Endodermal cell (in vitro differentiated cells): ENCODE results near the gene SYT8. TPM values are rescaled to one million over a fixed set of nuclear protein-coding genes. Genes with fewer than 3 reads are reported as not detected.

Source experiments
- DNase-seq: peaks from one replicate; pipeline ENCODE4 v3.0.0-alpha.2; 2017
- H3K27ac ChIP-seq: 2 replicates; pipeline ENCODE4 v1.5.1; 2013; ENCODE audit warnings: mild to moderate bottlenecking, low read depth, low read length, moderate library complexity
- H3K27me3 ChIP-seq: 2 replicates; pipeline ENCODE4 v1.6.1; 2013; ENCODE audit warnings: mild to moderate bottlenecking, low read length, moderate library complexity; ENCODE audit not compliant: insufficient read depth, control insufficient read depth, poor library complexity, severe bottlenecking
- H3K36me3 ChIP-seq: 2 replicates; pipeline ENCODE4 v1.7.0; 2013; ENCODE audit warnings: mild to moderate bottlenecking, low read length, moderate library complexity; ENCODE audit not compliant: control insufficient read depth, insufficient read depth
- H3K4me1 ChIP-seq: one replicate; pipeline ENCODE4 v1.7.0; 2013; ENCODE audit warnings: low read length; ENCODE audit not compliant: control insufficient read depth, insufficient read depth
- H3K4me3 ChIP-seq: 2 replicates; pipeline ENCODE4 v1.5.1; 2013; ENCODE audit warnings: mild to moderate bottlenecking, low read length, moderate library complexity
- H3K9ac ChIP-seq: 2 replicates; pipeline ENCODE4 v1.6.1; 2013; ENCODE audit warnings: mild to moderate bottlenecking, low read length, moderate library complexity; ENCODE audit not compliant: poor library complexity, severe bottlenecking; ENCODE audit errors: extremely low read depth
- H3K9me3 ChIP-seq: 2 replicates; pipeline ENCODE4 v1.6.1; 2013; ENCODE audit warnings: mild to moderate bottlenecking, low read length, moderate library complexity; ENCODE audit not compliant: control insufficient read depth
- H3K27ac Mint-ChIP-seq: 2 replicates; pipeline ENCODE4 v1.8.0; 2020; ENCODE audit warnings: mixed read lengths
- H3K27me3 Mint-ChIP-seq: 2 replicates; pipeline ENCODE4 v1.8.0; 2021; ENCODE audit warnings: mild to moderate bottlenecking, mixed read lengths; ENCODE audit not compliant: insufficient read depth
- H3K36me3 Mint-ChIP-seq: 2 replicates; pipeline ENCODE4 v1.8.0; 2020; ENCODE audit warnings: low read depth, mixed read lengths
- H3K4me1 Mint-ChIP-seq: 2 replicates; pipeline ENCODE4 v1.8.0; 2020; ENCODE audit warnings: mixed read lengths
- H3K4me3 Mint-ChIP-seq: 2 replicates; pipeline ENCODE4 v1.8.0; 2020; ENCODE audit warnings: mild to moderate bottlenecking, moderate library complexity, mixed read lengths
- H3K9me3 Mint-ChIP-seq: 2 replicates; pipeline ENCODE4 v1.8.0; 2020; ENCODE audit warnings: mild to moderate bottlenecking, mixed read lengths
- WGBS, 2 experiments: methylation state at CpG; one replicate each; pipeline versions ENCODE4 v1.1.5 to v1.1.7; 2013; ENCODE audit warnings: missing lambda C conversion rate in 2 of 2, mixed read lengths in 1 of 2; ENCODE audit not compliant: insufficient coverage in 1 of 2, insufficient read length in 1 of 2; 5-methylcytosine and 5-hydroxymethylcytosine counted together
- total RNA-seq, 2 donors: library from RNA; stranded (reverse); fragmentation: NEBNext Ultra II Directional in 1 of 2; extraction: Animal tissue kit (Norgen Biotek cat#: 25700) in 1 of 2; gene quantifications; 2 replicates in 1 of 2; 3 replicates in 1 of 2; pipeline ENCODE4 v1.2.1, GENCODE V29; 2021
- TF ChIP-seq, protein P1 (sequence below): fragments of 200-600 bp; sonication (generic); conservative IDR thresholded peaks from 2 replicates; pipeline ENCODE4 v1.5.0; 2021; ENCODE audit warnings: antibody characterized with exemption, mild to moderate bottlenecking

The SYT8 gene
- total RNA-seq, 2 donors from 2014 or later, result not detected

DNA sequence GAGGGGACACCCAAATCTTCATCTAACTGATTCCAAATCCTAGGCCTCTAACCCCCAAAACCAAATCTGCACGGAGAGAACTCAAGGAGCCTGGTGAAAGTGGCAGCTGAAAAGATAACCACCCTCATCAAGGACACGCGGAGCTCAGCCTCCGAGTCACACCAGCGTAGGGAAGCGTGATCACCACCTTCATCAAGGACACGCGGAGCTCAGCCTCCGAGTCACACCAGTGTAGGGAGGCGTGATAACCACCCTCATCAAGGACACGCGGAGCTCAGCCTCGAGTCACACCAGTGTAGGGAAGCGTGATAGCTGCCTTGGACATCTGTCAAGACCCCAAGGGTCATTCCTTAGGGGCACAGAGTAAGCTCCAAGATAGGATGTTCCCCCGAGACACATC lies 29.3 kb upstream of the SYT8 start:
- TF ChIP-seq, protein P1, sequence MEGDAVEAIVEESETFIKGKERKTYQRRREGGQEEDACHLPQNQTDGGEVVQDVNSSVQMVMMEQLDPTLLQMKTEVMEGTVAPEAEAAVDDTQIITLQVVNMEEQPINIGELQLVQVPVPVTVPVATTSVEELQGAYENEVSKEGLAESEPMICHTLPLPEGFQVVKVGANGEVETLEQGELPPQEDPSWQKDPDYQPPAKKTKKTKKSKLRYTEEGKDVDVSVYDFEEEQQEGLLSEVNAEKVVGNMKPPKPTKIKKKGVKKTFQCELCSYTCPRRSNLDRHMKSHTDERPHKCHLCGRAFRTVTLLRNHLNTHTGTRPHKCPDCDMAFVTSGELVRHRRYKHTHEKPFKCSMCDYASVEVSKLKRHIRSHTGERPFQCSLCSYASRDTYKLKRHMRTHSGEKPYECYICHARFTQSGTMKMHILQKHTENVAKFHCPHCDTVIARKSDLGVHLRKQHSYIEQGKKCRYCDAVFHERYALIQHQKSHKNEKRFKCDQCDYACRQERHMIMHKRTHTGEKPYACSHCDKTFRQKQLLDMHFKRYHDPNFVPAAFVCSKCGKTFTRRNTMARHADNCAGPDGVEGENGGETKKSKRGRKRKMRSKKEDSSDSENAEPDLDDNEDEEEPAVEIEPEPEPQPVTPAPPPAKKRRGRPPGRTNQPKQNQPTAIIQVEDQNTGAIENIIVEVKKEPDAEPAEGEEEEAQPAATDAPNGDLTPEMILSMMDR, result no peak
- Mint-ChIP-seq H3K36me3 (no peaks in the 10 kb centered on the region), H3K9me3 (peaks cover 8% of the 10 kb centered on the region), H3K27me3 (peaks cover 22% of the 10 kb centered on the region), H3K27ac (no peak overlapping the region), H3K4me1 (peaks cover 4% of the 10 kb centered on the region), H3K4me3 (no peak overlapping the region)
- H3K9ac ChIP-seq, result no peak overlapping the region
- H3K27ac ChIP-seq, result no peak overlapping the region
- no peak for DNase-seq
- WGBS, 2 experiments, result 91 to 96% methylated on average over 14 to 15 of the region's 15 CpGs
- H3K4me1 ChIP-seq, result no peaks in the 10 kb centered on the region
- no peaks in the 10 kb centered on the region for H3K27me3 ChIP-seq
- H3K36me3 ChIP-seq, result no peaks in the 10 kb centered on the region
- no peaks in the 10 kb centered on the region for H3K9me3 ChIP-seq
- no peak overlapping the region for H3K4me3 ChIP-seq

GRCh38 chr11:1807264-1807995 lies 27.4 kb upstream of the SYT8 start:
- WGBS, 2 experiments, result 86 to 88% methylated on average over 12 to 14 of the region's 14 CpGs
- Mint-ChIP-seq H3K4me3 (no peak overlapping the region), H3K9me3 (peaks cover 11% of the 10 kb centered on the region), H3K27ac (no peak overlapping the region), H3K4me1 (peaks cover 4% of the 10 kb centered on the region), H3K36me3 (no peaks in the 10 kb centered on the region), H3K27me3 (peaks cover 30% of the 10 kb centered on the region)
- no peaks in the 10 kb centered on the region for H3K9me3 ChIP-seq
- DNase-seq, result no peak
- H3K9ac ChIP-seq, result no peak overlapping the region
- H3K27ac ChIP-seq, result no peak overlapping the region
- H3K36me3 ChIP-seq, result no peaks in the 10 kb centered on the region
- no peaks in the 10 kb centered on the region for H3K27me3 ChIP-seq
- no peaks in the 10 kb centered on the region for H3K4me1 ChIP-seq
- TF ChIP-seq, protein P1, result peak; percentile 45
- H3K4me3 ChIP-seq, result no peak overlapping the region

GRCh38 chr11:1810761-1811160 lies 24.0 kb upstream of the SYT8 start:
- Mint-ChIP-seq H3K27me3 (peaks cover 22% of the 10 kb centered on the region), H3K36me3 (no peaks in the 10 kb centered on the region), H3K27ac (no peak overlapping the region), H3K9me3 (peaks cover 16% of the 10 kb centered on the region), H3K4me3 (no peak overlapping the region), H3K4me1 (peaks cover 4% of the 10 kb centered on the region)
- Histone ChIP-seq H3K27ac (no peak overlapping the region), H3K4me1 (no peaks in the 10 kb centered on the region), H3K27me3 (no peaks in the 10 kb centered on the region), H3K9me3 (no peaks in the 10 kb centered on the region), H3K9ac (no peak overlapping the region), H3K4me3 (no peak overlapping the region), H3K36me3 (no peaks in the 10 kb centered on the region)
- TF ChIP-seq, protein P1, result no peak
- DNase-seq, result no peak
- 92 to 94% methylated on average over 8 to 10 of the region's 10 CpGs for whole genome bisulfite sequencing, 2 experiments
